ENCODE results near the gene SPN.

SPN gene

GRCh38 chr16:29662729-29663015 is 375 bp upstream of the SPN start:
- peak overlapping the region; percentile 99 for H3K4me2 ChIP-seq (ENCODE audit: insufficient read depth, low read length)
- peak overlapping the region; percentile 66 to 72; a peak in 3 of 4 replicates for H3K4me3 ChIP-seq (ENCODE audit: low read depth in 1 of 2, low read length in 2 of 2)
- ATAC-seq (ENCODE audit: insufficient read depth, low read depth) (peak; percentile 78), DNase-seq (peak; percentile 91)
- peaks cover 39% of the 10 kb centered on the region for H4K20me1 ChIP-seq (ENCODE audit: insufficient read depth, low read length)
- H3K36me3 ChIP-seq (ENCODE audit: insufficient read depth, low read length), result peaks cover 43% of the 10 kb centered on the region
- peaks cover 61% of the 10 kb centered on the region for H3K4me1 ChIP-seq (ENCODE audit: insufficient read depth, low read length)
- TF ChIP-seq EZH2 (IDR thresholded peaks at IDR 0.05; ENCODE audit: borderline replicate concordance, low read depth, low read length, severe bottlenecking), result no peak
- no peak for TF ChIP-seq CTCF (IDR thresholded peaks at IDR 0.05; ENCODE audit: borderline replicate concordance, extremely low read depth, low read length, poor library complexity, severe bottlenecking)
- H3K79me2 ChIP-seq (ENCODE audit: insufficient read depth, low read length), result peaks cover 66% of the 10 kb centered on the region
- no peaks in the 10 kb centered on the region for H3K27me3 ChIP-seq (ENCODE audit: insufficient read depth, low read length, poor library complexity)
- no peaks in the 10 kb centered on the region for H3K9me3 ChIP-seq (ENCODE audit: insufficient read depth, low read length, severe bottlenecking)
- H2AFZ ChIP-seq (ENCODE audit: low read depth, low read length), result peak overlapping the region; percentile 80
- H3K9ac ChIP-seq (ENCODE audit: low read depth, low read length), result peak overlapping the region; percentile 80
- H3K27ac ChIP-seq (ENCODE audit: low read length), result peak overlapping the region; percentile 95

- no peaks in the 10 kb centered on the region for H3K27me3 ChIP-seq (ENCODE audit: insufficient read depth, low read length, poor library complexity)
- H4K20me1 ChIP-seq (ENCODE audit: insufficient read depth, low read length), result peaks cover 49% of the 10 kb centered on the region
- no peaks in the 10 kb centered on the region for H3K9me3 ChIP-seq (ENCODE audit: insufficient read depth, low read length, severe bottlenecking)
- H2AFZ ChIP-seq (ENCODE audit: low read depth, low read length), result no peak overlapping the region; the same call in 1 of the 2 replicates
- no peak; the same call in 2 of the 3 replicates for ATAC-seq (ENCODE audit: insufficient read depth, low read depth)
- H3K4me3 ChIP-seq (ENCODE audit: low read depth in 1 of 2, low read length in 2 of 2), result peak overlapping the region; percentile 66 to 72
- no peak for DNase-seq
- peak overlapping the region; percentile 80 for H3K9ac ChIP-seq (ENCODE audit: low read depth, low read length)
- TF ChIP-seq EZH2 (IDR thresholded peaks at IDR 0.05; ENCODE audit: borderline replicate concordance, low read depth, low read length, severe bottlenecking) (no peak), CTCF (IDR thresholded peaks at IDR 0.05; ENCODE audit: borderline replicate concordance, extremely low read depth, low read length, poor library complexity, severe bottlenecking) (no peak)
- peak overlapping the region; percentile 99 for H3K4me2 ChIP-seq (ENCODE audit: insufficient read depth, low read length)
- peaks cover 52% of the 10 kb centered on the region for H3K36me3 ChIP-seq (ENCODE audit: insufficient read depth, low read length)
- H3K79me2 ChIP-seq (ENCODE audit: insufficient read depth, low read length), result peaks cover 77% of the 10 kb centered on the region
- peaks cover 67% of the 10 kb centered on the region for H3K4me1 ChIP-seq (ENCODE audit: insufficient read depth, low read length)
- peak overlapping the region; percentile 95 for H3K27ac ChIP-seq (ENCODE audit: low read length)
Measured at GRCh38 chr16:29663807-29664090, 702 bp downstream of the SPN start.

GRCh38 chr16:29664091-29664921 is 1.3 kb downstream of the SPN start:
- TF ChIP-seq CTCF (IDR thresholded peaks at IDR 0.05; ENCODE audit: borderline replicate concordance, extremely low read depth, low read length, poor library complexity, severe bottlenecking) (peak; percentile 49), EZH2 (IDR thresholded peaks at IDR 0.05; ENCODE audit: borderline replicate concordance, low read depth, low read length, severe bottlenecking) (no peak)
- Histone ChIP-seq H3K27ac (ENCODE audit: low read length) (peak overlapping the region; percentile 95), H3K27me3 (ENCODE audit: insufficient read depth, low read length, poor library complexity) (no peaks in the 10 kb centered on the region), H3K79me2 (ENCODE audit: insufficient read depth, low read length) (peaks cover 83% of the 10 kb centered on the region), H3K4me3 (ENCODE audit: low read depth in 1 of 2, low read length in 2 of 2) (peak overlapping the region; percentile 66 to 72), H3K9me3 (ENCODE audit: insufficient read depth, low read length, severe bottlenecking) (no peaks in the 10 kb centered on the region), H3K36me3 (ENCODE audit: insufficient read depth, low read length) (peaks cover 53% of the 10 kb centered on the region), H3K9ac (ENCODE audit: low read depth, low read length) (peak overlapping the region; percentile 80), H3K4me1 (ENCODE audit: insufficient read depth, low read length) (peaks cover 67% of the 10 kb centered on the region), H4K20me1 (ENCODE audit: insufficient read depth, low read length) (peaks cover 50% of the 10 kb centered on the region), H2AFZ (ENCODE audit: low read depth, low read length) (peak overlapping the region; percentile 61; the same call in 1 of the 2 replicates), H3K4me2 (ENCODE audit: insufficient read depth, low read length) (peak overlapping the region; percentile 99)
- ATAC-seq (ENCODE audit: insufficient read depth, low read depth) (peak; percentile 21), DNase-seq (peak; percentile 64)

All from DND-41 (cell line).